ENCODE data around the gene CACNA2D2.

Gene CACNA2D2

DNA sequence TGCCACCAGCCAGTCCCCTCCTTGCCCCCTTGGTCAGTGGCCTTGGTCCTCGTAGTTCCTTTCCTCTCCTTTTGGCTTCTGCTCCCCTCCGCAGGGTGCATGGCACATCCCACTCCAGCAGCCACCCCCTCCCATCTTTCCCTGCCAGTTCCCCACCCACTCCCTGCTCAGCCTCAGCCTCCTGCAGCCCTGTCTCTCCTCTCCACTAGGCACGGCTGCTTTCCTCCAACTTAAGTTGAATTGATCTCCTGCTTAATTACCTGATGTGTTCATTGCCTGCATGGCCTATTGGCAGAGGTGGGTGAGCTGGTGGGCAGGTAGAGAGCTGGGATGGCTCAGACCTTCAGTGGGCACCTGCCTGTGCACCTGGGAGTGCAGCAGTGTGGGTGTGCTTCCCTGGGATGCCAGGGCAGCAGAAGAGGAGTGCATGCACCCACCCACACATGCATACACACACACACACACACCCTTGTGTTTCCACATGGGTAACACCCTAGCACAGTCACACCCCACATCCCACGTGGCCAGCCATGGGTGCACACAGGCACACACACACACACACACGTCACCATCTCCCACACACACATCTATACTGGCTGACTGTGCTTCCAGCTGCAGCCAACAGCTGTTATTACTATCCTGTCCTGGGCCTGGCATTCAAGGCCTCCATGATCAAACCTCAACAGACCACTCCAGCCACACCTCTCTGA is 33.2 kb upstream of the CACNA2D2 start:
- DNase-seq (ENCODE audit: low read depth, low spot score): no peak
- ChIA-PET CTCF (interaction anchor here (0.9 to 22.3 kb wide), 5 partner anchors 13 to 187 kb away, joined by 3 to 473 read pairs (median 62); partner anchors contain the start of genes CYB561D2, NPRL2 and ZMYND10), POLR2A (no interaction called here)
- TF ChIP-seq CTCF (IDR thresholded peaks at IDR 0.05; ENCODE audit: insufficient read depth, low read length, missing control alignments): no peak
- no peak overlapping the region for H3K4me3 ChIP-seq (ENCODE audit: low read depth, low read length)

DNA sequence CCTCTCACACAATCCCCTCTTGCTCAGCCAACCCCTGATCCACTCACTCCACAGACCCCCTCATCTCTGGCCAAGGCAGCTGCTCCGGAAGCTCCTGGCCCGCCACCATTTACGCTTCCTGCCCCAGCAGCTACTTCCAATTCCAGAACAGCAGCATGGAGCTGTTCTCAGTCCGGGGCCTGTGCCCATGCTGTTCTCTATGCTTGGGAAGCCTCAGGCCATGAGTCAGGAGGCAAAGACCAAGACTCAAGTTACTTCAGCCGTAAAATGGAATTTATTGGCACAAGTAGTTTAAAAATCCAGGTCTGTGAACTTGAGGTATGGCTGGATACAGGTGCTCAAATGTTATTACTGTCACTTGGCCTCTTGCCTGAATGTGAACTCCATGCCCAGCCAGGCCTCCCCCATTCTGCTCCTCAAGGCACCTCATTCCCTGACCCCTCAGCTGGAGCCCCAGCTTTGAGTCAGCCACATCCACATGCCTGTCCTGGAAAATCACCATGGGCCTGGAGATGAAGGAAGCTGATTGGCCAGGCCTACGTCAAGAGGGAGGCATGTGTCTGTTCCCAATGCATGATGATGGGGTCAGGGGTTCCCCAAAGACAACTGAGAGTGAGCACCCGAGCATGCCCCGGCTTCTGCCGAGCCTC is 31.4 kb upstream of the CACNA2D2 start:
- no peak for DNase-seq (ENCODE audit: low read depth, low spot score)
- TF ChIP-seq CTCF (IDR thresholded peaks at IDR 0.05; ENCODE audit: insufficient read depth, low read length, missing control alignments): no peak
- H3K4me3 ChIP-seq (ENCODE audit: low read depth, low read length): no peak overlapping the region
- CTCF ChIA-PET: interaction anchor here (1.1 to 22.3 kb wide), 5 partner anchors 8 to 185 kb away, joined by 3 to 473 read pairs (median 10); partner anchors contain the start of genes CYB561D2, NPRL2 and ZMYND10
- POLR2A ChIA-PET: no interaction called here

DNA sequence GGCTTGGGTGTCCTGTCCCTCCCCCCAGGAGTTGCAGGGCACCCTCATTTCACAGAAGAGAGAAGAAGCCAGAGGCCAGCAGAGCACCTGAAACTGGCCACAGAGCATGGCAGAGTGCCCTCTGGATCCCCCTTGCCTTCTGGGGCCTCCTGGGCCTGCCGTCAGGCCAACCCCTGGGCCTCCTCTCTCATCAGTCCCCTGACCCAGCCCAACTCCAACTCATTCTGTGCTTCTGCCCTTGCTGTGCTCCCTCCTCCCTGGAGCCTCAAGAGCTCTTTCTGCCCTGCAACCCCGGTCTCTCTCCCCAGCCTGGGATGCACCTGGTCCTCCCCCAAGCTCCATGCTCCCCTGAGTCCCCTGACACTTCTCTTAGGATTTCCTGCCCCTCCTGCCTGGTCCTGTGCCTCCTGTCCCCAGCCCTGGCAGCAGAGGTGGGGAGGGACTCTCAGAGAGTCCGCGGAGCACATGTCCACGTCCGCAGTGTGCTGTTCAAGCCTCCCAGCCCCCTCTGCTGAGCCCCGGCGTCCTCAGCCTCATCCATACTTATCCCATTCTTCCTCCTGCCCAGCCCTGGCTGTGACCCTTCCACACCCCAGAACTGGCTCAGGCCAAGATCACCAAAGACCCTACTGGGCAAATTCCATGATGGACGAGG is 30.5 kb upstream of the CACNA2D2 start:
- no peak for DNase-seq (ENCODE audit: low read depth, low spot score)
- no peak overlapping the region for H3K4me3 ChIP-seq (ENCODE audit: low read depth, low read length)
- no peak for TF ChIP-seq CTCF (IDR thresholded peaks at IDR 0.05; ENCODE audit: insufficient read depth, low read length, missing control alignments)
- CTCF ChIA-PET: interaction anchor here (2.0 to 22.3 kb wide), 3 partner anchors 9 to 184 kb away, joined by 10 to 473 read pairs (median 333); partner anchors contain the start of genes CYB561D2, NPRL2 and ZMYND10
- POLR2A ChIA-PET: no interaction called here

DNA sequence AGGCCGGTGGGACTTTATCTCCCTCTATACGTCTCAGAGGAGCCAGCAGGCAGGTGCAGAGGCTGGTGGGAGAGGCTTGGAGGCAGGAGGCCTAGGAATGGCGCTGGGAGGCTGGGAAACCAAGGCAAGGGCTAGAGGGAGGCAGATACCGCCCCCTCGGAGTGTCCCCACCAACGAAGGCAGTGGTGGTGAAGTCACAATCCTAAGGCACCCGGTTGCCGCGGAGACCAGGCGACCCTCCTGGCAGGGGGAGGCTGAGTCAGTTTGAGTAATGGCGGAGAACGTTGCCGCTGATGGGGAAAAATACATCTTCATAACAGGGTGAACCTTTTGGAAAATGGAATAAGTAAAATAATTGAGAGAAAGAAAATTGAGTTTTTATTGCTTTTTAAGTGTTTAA is 29.9 kb upstream of the CACNA2D2 start:
- DNase-seq (ENCODE audit: low read depth, low spot score): no peak
- no peak overlapping the region for H3K4me3 ChIP-seq (ENCODE audit: low read depth, low read length)
- ChIA-PET CTCF (interaction anchor here (2.0 to 19.0 kb wide), 2 partner anchors 9 to 22 kb away, joined by 10 to 333 read pairs; no protein-coding TSS in a partner anchor), POLR2A (no interaction called here)
- TF ChIP-seq CTCF (IDR thresholded peaks at IDR 0.05; ENCODE audit: insufficient read depth, low read length, missing control alignments): no peak

GRCh38 chr3:50532062-50532705 is 28.8 kb upstream of the CACNA2D2 start:
- CTCF ChIA-PET: interaction anchor here (0.8 to 2.5 kb wide), 4 partner anchors 11 to 27 kb away, joined by 3 to 10 read pairs (median 3); no protein-coding TSS in a partner anchor
- POLR2A ChIA-PET: no interaction called here
- DNase-seq (ENCODE audit: low read depth, low spot score): no peak
- H3K4me3 ChIP-seq (ENCODE audit: low read depth, low read length): no peak overlapping the region
- no peak for TF ChIP-seq CTCF (IDR thresholded peaks at IDR 0.05; ENCODE audit: insufficient read depth, low read length, missing control alignments)
